Lung (tissue), 12 donors: ENCODE results near the gene TMEM266. TPM values are rescaled to one million over a fixed set of nuclear protein-coding genes. Genes with fewer than 3 reads are reported as not detected.
A peak's percentile ranks its signal among the peaks of the same experiment; 100 is the strongest.

Source experiments
- ATAC-seq: fragments of 200-7000 bp; cut with Tn5 transposase; one replicate; pipeline ENCODE4 v1.9.1; 2020; ENCODE audit warnings: moderate number of reproducible peaks; ENCODE audit not compliant: insufficient read depth, low FRiP score
- DNase-seq, 3 donors: peaks; one replicate each; pipeline ENCODE4 v3.0.0-alpha.2; 2013 to 2017
- H3K27ac ChIP-seq, 2 donors: one replicate each; pipeline ENCODE4 v1.5.1; 2013; ENCODE audit warnings: mild to moderate bottlenecking in 2 of 2, moderate library complexity in 2 of 2, control low read depth in 1 of 2, inconsistent platforms in 1 of 2, low read depth in 1 of 2, low read length in 1 of 2
- H3K27me3 ChIP-seq, 3 donors: one replicate each; pipeline ENCODE4 v1.5.1; 2013; ENCODE audit warnings: low read length in 2 of 3; ENCODE audit not compliant: control insufficient read depth in 3 of 3, insufficient read depth in 3 of 3
- H3K36me3 ChIP-seq, 4 donors: one replicate each; pipeline ENCODE4 v1.5.1; 2013; ENCODE audit warnings: low read length in 4 of 4, mild to moderate bottlenecking in 1 of 4, moderate library complexity in 1 of 4; ENCODE audit not compliant: control insufficient read depth in 4 of 4, insufficient read depth in 4 of 4
- H3K4me1 ChIP-seq, 5 donors: one replicate each; pipeline ENCODE4 v1.5.1; 2013; ENCODE audit warnings: low read length in 5 of 5, mild to moderate bottlenecking in 2 of 5, moderate library complexity in 1 of 5; ENCODE audit not compliant: control insufficient read depth in 5 of 5, insufficient read depth in 5 of 5
- H3K4me3 ChIP-seq: one replicate; pipeline ENCODE4 v1.5.1; 2013; ENCODE audit warnings: mild to moderate bottlenecking, control low read depth, moderate library complexity
- H3K9ac ChIP-seq, 2 donors: one replicate each; pipeline ENCODE4 v1.5.1; 2013; ENCODE audit warnings: low read length in 2 of 2, control low read depth in 1 of 2; ENCODE audit not compliant: insufficient read depth in 1 of 2
- H3K9me3 ChIP-seq, 4 donors: one replicate each; pipeline ENCODE4 v1.5.1; 2013; ENCODE audit warnings: low read length in 3 of 4, mild to moderate bottlenecking in 1 of 4, moderate library complexity in 1 of 4; ENCODE audit not compliant: control insufficient read depth in 4 of 4, insufficient read depth in 3 of 4
- CTCF ChIP-seq: IDR thresholded peaks from 2 replicates; pipeline ENCODE4 v1.5.1; 2012; ENCODE audit warnings: mild to moderate bottlenecking; ENCODE audit errors: control extremely low read depth, extremely low read depth
- WGBS, 2 donors: extraction: QIAGEN DNeasy Blood & Tissue Kit; methylation state at CpG; one replicate each; pipeline ENCODE4 v1.1.7; 2013; 5-methylcytosine and 5-hydroxymethylcytosine counted together
- polyA plus RNA-seq, 2 donors: library from polyadenylated mRNA; stranded (reverse); fragments of 200-250 nt; gene quantifications; one replicate each; pipeline ENCODE4 v1.2.1, GENCODE V29; 2013
- total RNA-seq, 2 donors: library from RNA; depleted of rRNA in 1 of 2; stranded (reverse); fragments of >200 nt in 1 of 2; gene quantifications; one replicate each; pipeline ENCODE4 v1.2.1, GENCODE V29; 2014 to 2021
- donor health status: control.
- donor health status: control.
- donor health status: Bipolar disorder and iron deficiency.
- donor health status: healthy.
- donor health status: DM: yes; HTN: yes; CAD: no.

TMEM266 gene
- total and polyA plus RNA-seq, 4 donors = 1.1 to 4.4 (median 1.5) TPM

- 2 to 3% methylated on average over 7 of the region's 7 CpGs for WGBS, 2 donors
- H3K4me3 ChIP-seq = no peak overlapping the region
These were observed 2.3 kb upstream of the TMEM266 start for GRCh38 chr15:76057332-76058000.

DNA sequence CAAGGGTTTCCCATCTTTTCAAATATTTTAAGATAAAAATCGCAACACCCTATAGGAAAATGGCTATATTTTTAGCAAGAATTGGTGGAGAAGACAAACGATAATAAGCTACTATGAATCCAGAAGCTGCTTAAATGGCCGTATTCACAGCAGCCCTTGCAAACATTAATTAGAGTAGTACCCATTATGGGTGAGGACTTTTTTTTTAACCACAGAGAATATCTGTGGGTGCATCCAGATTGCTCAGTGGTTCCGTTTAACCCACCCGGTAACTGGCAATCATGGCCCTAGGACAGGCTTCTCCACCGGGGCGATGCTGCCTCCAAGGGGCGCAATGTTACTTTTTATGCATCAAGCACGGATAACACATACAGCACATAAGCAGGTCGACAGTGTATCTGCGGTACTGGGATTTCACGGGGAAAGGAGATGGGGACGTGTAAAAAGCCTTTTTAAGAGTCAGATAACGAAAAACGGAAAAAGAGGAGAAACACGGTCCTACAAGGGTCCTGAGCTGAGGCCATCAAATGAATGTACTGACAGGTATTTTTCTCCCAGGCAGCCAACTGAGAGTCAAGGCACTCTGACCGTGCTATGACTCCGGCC lies 968 bp upstream of the TMEM266 start:
- DNase-seq (peak; percentile 17 to 36 (median 22)), ATAC-seq (no peak)
- no peaks in the 10 kb centered on the region for H3K9me3 ChIP-seq
- H3K4me3 ChIP-seq = peak overlapping the region; percentile 46
- H3K9ac ChIP-seq = no peak overlapping the region
- 10 to 12% methylated on average over 18 of the region's 18 CpGs for WGBS, 2 donors
- TF ChIP-seq CTCF = no peak
- H3K27me3 ChIP-seq = peaks cover 0 to 40% (median 34%) of the 10 kb centered on the region in 3 donors
- peaks cover 0 to 9% (median 4%) of the 10 kb centered on the region in 5 donors for H3K4me1 ChIP-seq
- no peak overlapping the region for H3K27ac ChIP-seq
- H3K36me3 ChIP-seq = no peaks in the 10 kb centered on the region

More at GRCh38 chr15:76057332-76058000, 2.3 kb upstream of the TMEM266 start:
- Histone ChIP-seq H3K27ac (no peak overlapping the region), H3K4me1 (peaks cover 0 to 9% (median 4%) of the 10 kb centered on the region in 5 donors), H3K27me3 (peaks cover 0 to 31% (median 31%) of the 10 kb centered on the region in 3 donors), H3K36me3 (no peaks in the 10 kb centered on the region), H3K9ac (no peak overlapping the region), H3K9me3 (no peaks in the 10 kb centered on the region)
- TF ChIP-seq CTCF = peak; percentile 50
- peak; percentile 24 to 72 (median 63) for DNase-seq
- ATAC-seq = no peak

GRCh38 chr15:76060118-76060989 lies 569 bp downstream of the TMEM266 start:
- WGBS, 2 donors = 17 to 19% methylated on average over 20 of the region's 20 CpGs
- ATAC-seq = no peak
- Histone ChIP-seq H3K9ac (no peak overlapping the region), H3K9me3 (no peaks in the 10 kb centered on the region), H3K4me1 (peaks cover 0 to 9% (median 4%) of the 10 kb centered on the region in 5 donors), H3K27me3 (peaks cover 0 to 40% (median 34%) of the 10 kb centered on the region in 3 donors), H3K27ac (no peak overlapping the region), H3K4me3 (peak overlapping the region; percentile 37), H3K36me3 (no peaks in the 10 kb centered on the region)
- no peak for DNase-seq
- TF ChIP-seq CTCF = no peak
